HG02981 (cell line): Measurements from ENCODE around the gene TSPAN4.

Source experiments
- ATAC-seq: cut with Tn5 transposase; IDR thresholded peaks from one replicate; pipeline ENCODE4 v1.9.1; 2021; ENCODE audit warnings: mild to moderate bottlenecking, moderate library complexity; ENCODE audit not compliant: unreplicated experiment

Gene TSPAN4

DNA sequence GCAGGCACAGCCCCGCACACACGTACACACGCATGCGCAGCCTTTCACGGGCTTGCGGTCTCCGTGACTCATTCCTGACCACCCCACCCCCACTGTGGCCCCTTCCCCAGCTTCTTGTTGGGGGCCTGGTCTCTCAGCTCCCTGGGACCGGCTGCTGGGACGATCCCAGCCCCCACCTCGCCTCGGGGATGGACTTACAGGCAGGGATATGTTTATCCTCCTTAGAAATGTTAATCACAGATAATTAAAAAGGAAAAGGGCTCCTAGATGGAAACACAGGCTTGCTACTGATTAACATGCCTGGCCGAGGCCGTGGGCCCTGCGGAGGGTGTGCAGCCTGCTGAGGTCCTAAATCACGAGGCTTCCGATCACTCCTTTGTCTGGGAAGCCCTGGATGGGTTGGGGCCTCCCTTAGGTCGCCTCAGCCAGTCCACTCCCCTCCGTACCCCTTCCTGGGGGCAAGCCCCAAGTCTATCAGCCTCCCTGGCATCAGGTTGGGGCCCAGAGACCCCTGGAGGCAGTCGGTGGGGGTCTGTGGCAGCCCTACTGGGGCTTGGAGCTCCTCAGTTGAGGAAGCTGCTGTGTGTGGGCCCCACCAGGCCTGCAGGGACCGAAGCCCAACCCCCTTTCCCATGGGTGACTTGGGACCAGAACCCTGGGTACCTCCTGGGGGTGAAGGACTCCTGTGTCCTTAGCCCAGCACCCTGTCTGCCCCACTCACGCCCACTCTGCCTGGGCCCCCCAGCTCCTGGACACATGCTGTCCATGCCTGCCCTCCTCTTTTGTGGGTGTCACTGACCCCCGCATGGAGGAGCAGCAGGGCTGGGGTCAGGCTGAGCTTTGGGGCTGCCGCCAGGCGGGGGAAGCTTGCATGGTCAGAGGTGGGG, 20.6 kb downstream of the TSPAN4 start:
- ATAC-seq: no peak

DNA sequence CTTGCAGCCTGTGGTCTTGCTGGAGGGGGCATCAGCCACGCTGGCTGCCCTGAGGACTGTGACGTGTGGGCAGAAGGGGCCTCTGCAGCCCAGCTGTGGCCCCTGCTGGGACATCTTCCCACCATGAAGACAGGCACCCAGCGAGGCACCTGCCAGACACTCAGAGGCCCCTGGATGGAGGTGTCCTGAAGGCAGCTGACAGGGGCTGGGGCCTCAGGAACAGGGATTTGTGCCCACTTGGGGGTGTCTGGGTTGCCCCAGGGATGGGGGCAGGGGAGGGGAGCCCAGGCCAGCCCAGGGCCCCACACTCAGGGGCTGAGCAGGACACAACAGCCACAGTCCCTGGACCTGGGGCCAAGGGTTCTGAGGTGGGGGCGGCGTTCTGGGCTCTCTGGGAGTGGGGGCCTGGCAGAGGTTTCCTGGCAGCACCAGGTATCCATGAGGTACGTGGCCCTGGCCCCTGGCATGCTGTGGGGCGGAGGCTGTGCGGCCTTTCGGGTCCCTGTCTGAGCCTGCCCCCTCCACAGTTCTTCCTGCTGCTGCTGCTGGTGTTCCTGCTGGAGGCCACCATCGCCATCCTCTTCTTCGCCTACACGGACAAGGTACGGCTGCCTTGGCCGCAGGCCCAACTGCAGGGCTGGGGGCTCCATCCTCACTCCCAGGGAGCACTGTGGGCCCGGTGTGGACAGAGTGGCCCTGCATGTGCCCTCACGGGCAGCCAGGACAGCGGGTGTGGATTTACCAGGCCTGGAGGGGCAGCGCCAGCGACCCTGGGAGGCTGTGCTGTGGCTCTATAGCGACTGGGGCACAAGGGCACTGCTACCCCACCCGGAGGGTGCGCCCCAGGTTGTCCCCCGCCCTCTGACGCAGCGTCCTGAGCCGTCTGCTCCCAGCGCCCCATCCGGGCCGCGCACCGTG, 21.5 kb downstream of the TSPAN4 start:
- ATAC-seq: no peak

DNA sequence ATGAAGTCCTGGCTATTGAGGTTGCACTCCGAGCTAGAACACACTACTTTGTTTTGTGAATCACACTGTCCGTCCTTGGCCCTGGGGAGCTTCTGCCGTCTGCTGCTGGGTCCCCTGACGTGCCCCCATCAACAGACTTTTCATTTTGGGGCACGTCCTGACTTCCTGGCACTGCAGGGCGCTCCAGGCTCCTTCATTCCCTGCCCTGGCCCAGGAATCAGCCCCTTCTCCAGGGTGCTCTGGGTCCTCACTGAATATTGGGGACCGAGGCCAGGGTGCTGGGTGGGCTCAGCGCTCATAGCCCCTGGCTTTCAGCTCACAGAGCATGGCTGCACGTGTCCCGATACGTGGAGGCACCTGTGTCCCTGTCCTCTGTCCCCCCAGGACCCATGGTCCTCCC, 22.2 kb downstream of the TSPAN4 start:
- ATAC-seq: no peak

GRCh38 chr11:865462-866430, 23.1 kb downstream of the TSPAN4 start:
- no peak for ATAC-seq

GRCh38 chr11:866481-866880, 23.8 kb downstream of the TSPAN4 start:
- no peak for ATAC-seq

- no peak for ATAC-seq
These were observed 25.3 kb downstream of the TSPAN4 start for GRCh38 chr11:867856-868358.

- no peak for ATAC-seq
These were observed 25.7 kb downstream of the TSPAN4 start for GRCh38 chr11:868394-868793.

DNA sequence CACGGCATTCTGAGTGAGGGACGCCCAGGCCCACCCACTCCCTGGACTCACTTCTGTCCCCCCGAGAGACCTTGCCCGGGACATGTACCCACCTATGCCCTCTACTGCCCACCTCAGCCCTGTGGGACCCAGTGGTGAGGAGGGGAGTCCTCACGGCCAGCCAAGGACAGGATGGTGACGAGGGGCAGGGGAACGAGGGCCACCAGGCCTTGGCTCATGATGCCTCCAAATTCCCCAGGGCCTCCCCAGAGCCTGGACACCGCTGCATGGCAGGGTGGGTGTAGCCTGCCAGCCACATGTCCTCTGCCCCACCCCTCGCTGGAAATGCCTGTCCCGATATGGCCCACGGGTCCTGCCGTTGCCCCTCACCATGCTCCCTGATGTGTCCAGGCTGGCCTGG, 26.1 kb downstream of the TSPAN4 start:
- no peak for ATAC-seq

GRCh38 chr11:869399-870126, 26.9 kb downstream of the TSPAN4 start:
- no peak for ATAC-seq

GRCh38 chr11:870127-870413, 27.4 kb downstream of the TSPAN4 start:
- ATAC-seq: no peak

- ATAC-seq: no peak
These were observed 27.8 kb downstream of the TSPAN4 start for GRCh38 chr11:870418-870817.

DNA sequence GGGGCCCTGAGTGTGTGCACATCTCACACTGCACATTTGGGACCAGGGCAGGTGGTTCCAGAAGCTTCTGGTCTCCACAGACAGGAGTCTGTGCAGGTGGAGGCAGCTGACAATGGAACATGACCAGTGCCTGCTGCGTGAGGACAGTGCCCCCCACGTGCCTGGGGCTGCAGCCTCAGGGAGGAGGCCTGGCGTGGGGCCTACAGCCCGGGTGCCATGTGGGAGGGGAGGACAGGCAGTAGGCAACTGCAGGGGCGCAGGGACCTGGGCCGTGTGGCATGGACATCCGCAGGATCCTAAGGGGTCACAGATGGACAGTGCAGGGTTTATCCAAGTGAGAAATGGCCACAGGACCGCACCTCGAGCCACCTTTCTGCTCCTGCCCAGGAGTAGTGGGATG, 28.8 kb downstream of the TSPAN4 start:
- ATAC-seq: no peak

GRCh38 chr11:872799-873198, 30.1 kb downstream of the TSPAN4 start:
- no peak for ATAC-seq

DNA sequence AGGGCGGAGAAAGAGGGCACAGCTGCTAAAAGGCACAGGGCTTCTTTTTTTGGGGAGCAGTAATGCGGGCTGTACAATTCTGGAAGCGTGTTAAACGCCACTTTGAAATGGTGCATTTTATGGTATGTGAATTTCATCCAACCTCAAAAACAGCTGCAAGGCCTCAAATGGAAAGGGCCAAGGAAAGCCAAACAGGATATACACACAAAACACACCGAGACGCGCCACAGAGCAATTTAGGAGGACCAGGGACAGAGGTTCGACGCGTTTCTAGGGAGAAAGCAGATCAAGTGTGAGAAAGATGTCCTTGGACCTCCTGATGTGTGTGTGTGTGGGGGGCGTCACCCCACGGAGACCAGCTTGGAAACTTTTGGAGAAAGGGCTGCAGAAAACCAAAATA, 31.1 kb downstream of the TSPAN4 start:
- ATAC-seq: no peak

- no peak for ATAC-seq
These were observed 32.6 kb downstream of the TSPAN4 start for GRCh38 chr11:875203-875602.

GRCh38 chr11:875769-876301, 33.2 kb downstream of the TSPAN4 start:
- ATAC-seq: no peak

GRCh38 chr11:876545-876944, 33.9 kb downstream of the TSPAN4 start:
- no peak for ATAC-seq

GRCh38 chr11:877565-877964, 34.9 kb downstream of the TSPAN4 start:
- no peak for ATAC-seq

DNA sequence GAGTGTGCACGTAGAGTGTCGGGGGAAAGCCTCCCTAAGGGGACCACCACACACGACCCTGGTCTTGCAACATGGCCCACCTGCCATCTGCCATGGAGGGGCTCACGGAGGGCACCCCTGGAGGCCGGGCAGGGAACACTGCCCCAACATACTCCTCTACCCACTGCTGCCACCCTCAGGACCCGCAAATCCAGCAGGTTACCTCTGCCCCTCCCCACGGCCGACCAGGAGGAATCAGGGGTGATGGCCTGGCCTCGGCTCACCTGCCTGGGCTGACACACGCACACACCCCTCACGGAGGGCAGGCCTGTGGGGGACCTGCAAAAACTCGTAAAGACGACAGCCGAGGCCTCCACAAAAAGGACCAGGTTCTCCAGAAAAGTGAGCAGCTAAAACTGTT, 37.8 kb downstream of the TSPAN4 start:
- ATAC-seq: no peak

DNA sequence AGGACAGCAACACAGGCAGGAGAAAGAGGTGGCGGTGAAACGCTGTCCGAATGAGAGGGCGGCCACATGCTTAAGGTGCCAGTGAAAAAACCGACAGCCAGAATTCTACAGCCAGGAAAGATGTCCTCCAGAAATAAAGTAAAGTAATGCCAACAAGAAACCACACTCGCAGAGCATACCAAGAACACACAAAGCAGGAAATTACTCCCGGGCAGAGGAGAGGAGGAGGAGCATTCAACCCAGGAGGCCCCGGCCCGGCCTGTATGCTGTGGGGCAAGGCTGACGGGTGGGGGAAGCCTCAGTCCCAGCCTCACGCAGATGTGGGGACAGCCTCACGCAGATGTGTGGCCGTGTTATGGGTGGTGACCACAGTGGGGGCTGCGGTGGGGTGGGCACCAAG, 39.9 kb downstream of the TSPAN4 start:
- ATAC-seq: no peak
